ENCODE results near the gene AMMECR1.

- TF ChIP-seq CTCF (conservative IDR thresholded peaks at IDR 0.05; ENCODE audit: low read depth in 2 of 2) (no peak), EZH2 (IDR thresholded peaks at IDR 0.05; ENCODE audit: low read depth, unreplicated experiment) (no peak), EZH2phosphoT487 (IDR thresholded peaks at IDR 0.05; ENCODE audit: unreplicated experiment) (no peak), CREB1 (CRISPR knock-in tag; IDR thresholded peaks at IDR 0.05; ENCODE audit: low read depth) (no peak), ETS1 (IDR thresholded peaks at IDR 0.05) (no peak), REST (IDR thresholded peaks at IDR 0.05; ENCODE audit: unreplicated experiment) (no peak)
Measured at GRCh38 chrX:110284159-110284558, 33.7 kb downstream of the AMMECR1 start.

All from GM23338 (cell line).